GM18511 (cell line): ENCODE measurements around the gene PDE6B.

Experiments used
- ATAC-seq: cut with Tn5 transposase; IDR thresholded peaks from one replicate; pipeline ENCODE4 v1.9.1; 2021; ENCODE audit warnings: mild to moderate bottlenecking, moderate library complexity; ENCODE audit not compliant: unreplicated experiment

Gene PDE6B

DNA sequence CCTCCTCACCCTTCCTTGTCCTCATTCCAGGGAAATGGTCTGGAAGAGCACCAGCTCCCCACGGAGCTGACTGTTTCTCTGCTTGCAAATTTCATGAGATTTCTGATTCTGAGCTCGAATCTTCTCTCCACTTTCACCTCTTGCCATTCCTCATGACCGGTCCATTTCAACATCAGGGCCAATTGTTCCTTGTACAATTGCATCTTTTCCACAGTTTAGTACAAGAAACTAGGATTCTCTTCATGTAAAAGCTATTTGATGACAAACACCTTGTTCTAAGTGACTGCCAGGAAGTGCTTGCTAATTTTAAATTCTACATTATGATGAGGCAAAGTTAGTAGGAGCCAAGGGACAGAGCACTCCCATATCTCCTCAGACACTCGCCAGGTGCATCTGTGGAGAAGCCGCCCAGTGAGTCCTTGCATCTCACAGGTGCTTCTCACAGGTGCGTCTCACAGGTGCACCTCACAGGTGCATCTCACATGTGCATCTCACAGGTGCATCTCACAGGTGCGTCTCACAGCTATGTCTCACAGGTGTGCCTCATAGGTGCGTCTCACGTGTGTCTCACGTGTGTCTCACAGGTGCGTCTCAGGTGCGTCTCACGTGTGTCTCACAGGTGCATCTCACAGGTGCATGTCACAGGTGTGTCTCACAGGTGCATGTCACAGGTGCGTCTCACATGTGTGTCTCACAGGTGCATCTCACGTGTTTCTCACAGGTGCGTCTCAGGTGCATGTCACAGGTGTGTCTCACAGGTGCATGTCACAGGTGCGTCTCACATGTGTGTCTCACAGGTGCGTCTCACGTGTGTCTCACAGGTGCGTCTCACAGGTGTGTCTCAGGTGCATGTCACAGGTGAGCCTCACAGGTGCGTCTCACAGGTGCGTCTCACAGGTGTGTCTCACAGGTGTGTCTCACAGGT lies 3.0 kb upstream of the PDE6B start:
- ATAC-seq, result no peak

DNA sequence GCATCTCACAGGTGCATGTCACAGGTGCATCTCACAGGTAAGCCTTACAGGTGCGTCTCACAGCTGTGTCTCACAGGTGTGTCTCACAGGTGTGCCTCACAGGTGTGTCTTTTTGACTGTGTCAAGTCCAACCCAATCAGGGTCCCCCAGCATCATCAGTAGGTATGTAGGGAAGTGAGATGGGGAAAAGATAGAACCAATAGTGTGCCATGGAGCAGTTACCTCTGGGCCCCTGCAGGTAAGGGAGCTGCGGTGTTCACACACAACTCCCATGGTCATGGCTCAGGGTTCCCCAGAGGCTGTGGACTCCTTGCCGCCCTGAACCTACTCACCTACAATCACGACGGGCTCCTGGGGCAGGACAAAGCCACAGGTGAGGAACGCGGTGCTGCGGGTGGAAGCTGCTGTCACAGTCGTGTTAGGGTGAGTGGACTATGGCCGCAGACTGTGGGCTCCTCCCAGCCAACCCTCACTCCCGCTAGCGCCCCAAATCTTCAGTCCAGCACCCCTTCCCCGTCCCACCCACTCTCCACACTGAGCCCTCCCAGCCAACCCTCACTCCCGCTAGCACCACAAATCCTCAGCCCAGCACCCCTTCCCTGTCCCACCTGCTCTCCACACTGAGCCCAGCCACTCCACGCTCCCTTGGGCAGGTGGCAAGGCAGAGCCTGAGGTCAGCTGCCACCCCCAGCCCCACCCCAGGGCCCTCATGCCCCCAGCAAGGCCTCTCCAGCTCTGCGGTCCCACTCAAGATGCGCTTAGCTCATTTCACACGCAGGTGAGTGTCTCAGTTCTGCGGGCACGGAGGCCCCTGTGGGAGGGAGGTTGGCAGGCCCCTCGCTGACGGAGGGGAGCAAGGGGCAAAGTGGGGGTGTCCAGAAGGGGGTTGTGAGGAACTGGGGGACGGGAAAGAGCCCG lies 2.1 kb upstream of the PDE6B start:
- ATAC-seq, result no peak

DNA sequence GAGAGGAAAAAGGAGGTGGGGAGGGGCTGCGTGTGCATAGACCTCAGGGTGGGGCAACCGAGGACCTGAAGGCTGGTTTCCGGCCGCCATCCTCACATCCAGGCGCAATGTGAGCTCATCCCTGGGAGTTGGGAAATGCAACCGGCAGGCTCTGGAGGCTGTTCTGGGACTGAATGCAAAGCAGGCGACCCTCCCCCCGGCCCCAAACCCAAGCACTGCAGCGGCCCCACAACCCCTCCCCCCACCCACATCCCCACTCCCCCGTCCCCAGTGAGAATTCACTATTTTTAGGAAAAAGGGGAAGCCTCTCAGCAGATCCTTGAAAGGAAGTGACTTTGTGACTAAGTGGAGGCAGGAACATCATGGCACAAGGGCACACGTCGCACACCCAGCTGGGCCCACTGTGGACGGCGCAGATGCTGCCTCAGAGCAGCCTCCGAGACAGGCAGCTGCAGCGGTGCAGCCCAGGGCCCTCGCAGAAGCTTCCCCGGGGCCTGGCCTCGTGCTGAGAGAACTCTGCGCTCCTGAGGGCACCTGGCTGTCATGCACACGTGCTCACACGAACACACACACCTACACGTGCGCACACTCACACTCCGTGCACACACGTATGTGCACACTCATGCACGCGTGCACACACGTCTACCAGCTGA lies 1.3 kb upstream of the PDE6B start:
- no peak for ATAC-seq

DNA sequence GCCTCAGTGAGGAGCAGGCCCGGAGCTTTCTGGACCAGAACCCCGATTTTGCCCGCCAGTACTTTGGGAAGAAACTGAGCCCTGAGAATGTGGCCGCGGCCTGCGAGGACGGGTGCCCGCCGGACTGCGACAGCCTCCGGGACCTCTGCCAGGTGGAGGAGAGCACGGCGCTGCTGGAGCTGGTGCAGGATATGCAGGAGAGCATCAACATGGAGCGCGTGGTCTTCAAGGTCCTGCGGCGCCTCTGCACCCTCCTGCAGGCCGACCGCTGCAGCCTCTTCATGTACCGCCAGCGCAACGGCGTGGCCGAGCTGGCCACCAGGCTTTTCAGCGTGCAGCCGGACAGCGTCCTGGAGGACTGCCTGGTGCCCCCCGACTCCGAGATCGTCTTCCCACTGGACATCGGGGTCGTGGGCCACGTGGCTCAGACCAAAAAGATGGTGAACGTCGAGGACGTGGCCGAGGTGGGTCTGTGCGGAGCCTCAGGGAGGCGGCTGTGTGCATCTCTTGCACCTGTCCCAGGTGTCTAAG lies 323 bp downstream of the PDE6B start:
- ATAC-seq, result no peak

DNA sequence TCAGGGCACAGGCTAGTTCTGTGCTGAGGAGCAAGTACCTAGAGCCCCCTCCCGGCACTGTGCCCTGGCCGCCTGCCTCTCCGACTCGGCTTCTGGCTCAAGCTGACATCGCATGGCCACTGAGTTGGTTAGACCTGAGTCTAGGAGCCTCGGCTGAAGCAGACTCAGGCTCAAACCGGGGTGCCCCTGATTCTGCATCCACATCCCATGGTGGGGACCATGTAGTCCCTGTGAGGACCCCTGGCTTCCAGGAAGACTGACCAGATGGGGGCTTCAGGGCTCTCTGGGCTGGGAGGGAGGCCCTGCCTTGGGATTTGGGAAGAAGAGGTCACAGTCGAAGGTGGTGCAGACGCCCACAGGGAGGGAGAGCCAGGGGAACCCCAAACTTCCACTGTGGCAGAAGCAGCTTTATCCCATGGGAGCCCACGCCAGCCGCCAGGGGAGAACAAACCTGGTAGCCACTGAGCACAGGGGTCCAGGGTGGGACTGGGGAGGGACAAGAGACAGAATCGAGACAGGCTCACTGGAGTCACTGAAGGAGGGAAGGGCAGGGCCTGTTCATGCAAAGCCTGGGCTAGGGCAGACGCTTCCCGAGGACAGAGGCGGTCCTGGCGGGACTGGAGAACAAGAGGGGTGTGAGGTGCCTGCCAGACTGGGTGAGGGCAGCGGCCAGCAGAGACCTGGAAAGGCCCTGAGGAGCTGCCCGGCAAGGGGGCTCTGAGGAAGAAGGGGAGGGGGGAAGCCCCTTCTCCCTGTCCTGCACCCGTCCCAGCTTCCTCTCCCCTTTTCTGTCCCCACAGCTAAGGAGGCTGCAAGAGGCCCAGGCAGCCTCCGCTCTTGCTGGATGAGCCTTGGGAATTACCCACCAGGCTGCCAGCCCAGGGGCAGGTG lies 1.1 kb downstream of the PDE6B start:
- no peak for ATAC-seq

DNA sequence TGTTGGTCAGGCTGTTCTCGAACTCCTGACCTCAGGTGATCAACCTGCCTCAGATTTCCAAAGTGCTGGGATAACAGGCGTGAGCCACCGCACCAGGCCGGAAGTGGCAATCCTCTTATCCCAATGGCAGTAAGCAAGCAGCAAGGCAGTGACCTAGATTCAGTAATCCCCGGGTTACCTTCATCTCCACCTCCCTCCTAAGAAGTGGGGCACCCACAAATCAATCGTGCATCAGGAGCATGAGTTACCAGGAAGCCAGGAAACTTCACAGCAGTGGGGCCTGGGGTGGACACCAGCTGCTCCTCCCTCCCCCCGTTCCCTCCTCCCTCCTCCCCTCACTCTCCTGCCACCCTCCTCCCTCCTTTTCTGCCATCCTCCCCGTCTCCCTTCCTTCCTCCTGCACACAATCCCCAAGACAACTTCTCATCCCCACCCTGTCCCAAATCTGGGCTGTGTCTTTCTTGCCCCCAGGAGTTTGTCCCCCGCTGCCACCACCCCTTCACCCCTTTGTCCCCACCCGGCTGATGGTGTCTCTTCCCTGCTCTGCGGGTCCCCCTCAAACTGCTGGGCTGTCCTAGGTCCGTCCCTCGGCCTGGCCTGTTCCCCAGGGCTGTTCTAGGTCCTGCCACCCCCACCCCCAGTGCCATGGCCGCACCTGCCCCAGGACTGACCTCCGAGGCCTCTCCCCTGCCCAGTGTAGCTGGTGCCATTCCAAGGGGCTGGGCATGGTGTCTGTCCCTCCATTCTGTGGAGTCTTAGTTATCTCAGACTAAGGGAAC lies 2.2 kb downstream of the PDE6B start:
- no peak for ATAC-seq

DNA sequence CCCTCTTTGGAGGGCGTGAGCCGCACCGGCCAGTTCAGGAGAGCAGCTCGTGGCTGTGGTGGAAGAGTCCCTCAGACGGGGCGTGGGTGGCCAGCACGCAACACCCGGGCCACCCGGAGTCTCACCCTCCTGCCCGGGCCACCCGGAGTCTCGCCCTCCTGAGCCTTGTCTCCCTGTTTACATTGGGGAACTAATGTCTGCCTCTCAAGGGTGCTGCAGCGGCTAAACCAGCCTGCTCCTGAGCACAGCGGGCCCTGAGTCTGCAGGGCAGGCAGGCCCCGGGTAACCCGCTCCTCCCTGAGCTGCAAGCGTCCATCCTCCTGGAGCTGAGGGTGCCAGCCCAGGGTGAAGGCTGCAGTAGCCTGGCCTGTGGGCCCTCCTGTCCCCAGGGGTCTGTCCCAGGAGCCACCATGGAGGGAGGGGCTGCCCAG lies 3.0 kb downstream of the PDE6B start:
- no peak for ATAC-seq

DNA sequence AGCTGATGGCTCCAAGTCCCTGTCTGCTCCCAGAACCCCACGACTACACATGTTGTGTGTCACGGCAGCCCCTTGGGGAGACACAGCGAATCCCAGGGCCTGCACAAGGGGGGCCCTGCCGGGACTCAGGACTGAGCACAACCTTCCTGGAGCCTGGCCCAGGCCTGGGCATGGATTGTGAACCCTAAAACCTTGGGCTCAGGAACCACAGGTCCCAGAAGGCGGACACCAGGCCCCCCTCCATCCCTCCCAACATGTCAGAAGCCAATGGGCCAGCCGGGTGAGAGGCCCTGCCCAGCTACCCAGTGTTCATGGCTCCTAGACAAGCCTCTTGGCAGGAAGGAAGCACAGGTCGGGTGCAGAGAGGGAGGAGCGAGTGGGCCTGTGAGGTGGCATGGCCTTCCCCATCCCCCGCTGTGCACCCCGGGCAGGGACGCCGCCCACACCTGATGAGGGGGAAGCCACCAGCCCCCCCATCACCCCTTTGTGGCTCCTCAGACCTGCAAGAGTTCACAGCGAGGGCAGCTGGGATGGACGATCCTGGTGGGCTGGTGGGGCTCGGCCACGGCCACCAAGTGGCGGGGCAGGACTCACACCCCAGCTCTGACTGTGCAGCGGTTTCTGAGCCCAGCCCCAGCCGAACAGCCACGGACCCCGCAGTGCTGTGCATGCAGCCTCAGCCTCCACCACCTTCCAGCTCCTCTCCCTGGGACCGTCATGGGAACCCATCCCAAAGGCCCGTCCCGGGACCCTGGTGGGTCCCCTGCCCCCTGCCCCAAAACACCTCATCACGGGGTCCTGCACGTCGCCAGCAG lies 3.7 kb downstream of the PDE6B start:
- no peak for ATAC-seq

DNA sequence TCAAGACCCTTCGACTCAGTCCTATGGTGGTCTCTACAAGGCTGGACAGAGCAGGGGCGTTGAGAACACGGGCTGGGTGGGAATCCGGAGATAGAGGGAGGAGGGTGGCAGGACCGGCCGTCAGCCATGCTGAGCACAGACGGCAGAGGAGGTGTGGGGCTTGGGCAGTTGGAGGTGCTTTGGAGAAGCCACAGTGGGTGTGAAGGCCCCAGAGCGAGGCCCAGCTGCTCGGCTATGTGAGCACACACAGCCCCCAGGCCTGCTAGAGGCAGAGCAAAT lies 4.2 kb downstream of the PDE6B start:
- ATAC-seq, result no peak

DNA sequence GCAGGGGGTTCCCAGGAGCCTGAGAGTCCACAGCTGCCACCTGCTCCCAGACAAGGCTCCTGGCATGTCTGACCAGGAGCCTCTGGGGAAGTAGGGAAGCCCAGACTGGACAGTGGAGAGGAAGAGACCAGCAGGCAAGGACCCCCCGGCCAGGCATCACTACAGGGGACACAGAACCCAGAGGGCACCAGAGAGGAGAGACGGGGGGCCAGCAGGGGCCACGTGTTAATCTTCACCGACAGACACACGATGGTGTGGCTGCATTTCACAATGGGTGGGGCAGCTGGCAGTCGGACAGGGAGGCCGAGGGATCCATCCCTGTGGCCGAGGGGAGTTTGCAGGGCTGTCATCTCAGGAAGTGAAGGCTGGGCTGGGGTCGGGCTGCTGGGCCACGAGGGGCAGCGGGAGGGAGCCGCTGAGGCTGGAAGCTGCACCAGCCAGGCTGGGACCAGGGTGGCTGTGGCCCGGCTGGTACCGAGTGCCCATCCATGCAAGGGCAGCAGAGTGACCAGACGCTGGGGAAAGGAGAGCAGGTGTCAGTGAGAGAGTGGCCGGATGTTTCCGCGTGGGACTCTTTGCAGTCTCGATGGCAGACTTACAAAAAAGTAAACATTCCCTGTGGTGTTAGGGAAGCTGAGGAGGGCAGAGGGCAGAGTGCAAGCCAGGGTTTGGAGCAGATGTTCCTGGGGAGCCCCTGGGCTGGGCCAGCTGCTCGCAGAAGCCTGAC lies 4.7 kb downstream of the PDE6B start:
- no peak for ATAC-seq

DNA sequence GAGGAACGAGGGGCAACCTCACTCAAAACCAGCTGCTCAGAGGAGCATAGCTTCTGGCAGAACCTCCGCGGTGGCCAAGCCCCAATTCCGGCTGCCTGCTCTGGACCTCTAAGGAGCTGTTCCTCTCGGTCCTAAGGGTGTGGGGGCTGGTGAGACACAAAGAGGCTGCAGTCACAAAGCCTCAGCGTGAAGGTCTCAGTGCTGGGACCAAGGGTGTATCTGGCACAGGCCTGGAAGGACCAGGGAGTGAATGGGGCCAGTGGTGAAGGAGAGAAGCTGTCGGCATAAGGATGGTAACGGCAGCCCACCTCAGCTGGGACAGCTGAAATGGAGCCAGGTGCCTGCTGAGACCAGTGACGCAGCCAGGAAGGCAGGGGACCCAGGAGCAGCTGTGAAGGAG lies 5.3 kb downstream of the PDE6B start:
- ATAC-seq, result no peak

DNA sequence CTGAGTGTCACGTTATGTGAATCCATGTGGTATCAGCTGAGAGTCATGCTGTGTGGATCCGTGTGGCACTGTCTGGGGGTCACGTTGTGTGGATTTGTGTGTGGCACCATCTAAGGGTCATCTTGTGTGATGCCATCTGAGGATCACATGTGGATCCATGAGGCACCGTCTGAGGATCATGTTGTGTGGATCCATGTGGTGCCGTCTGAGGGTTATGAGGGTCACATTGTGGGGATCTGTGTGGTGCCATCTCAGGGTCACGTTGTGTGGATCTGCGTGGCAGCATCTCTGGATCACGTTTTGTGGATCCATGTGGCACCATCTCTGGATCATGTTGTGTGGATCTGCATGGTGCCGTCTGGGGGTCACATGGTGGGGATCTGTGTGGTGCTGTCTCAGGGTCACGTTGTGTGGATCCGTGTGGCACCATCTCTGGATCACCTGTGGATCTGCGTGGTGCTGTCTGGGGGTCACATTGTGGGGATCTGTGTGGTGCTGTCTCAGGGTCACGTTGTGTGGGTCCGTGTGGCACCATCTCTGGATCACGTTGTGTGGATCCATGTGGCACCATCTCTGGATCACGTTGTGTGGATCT lies 6.9 kb downstream of the PDE6B start:
- ATAC-seq, result no peak

DNA sequence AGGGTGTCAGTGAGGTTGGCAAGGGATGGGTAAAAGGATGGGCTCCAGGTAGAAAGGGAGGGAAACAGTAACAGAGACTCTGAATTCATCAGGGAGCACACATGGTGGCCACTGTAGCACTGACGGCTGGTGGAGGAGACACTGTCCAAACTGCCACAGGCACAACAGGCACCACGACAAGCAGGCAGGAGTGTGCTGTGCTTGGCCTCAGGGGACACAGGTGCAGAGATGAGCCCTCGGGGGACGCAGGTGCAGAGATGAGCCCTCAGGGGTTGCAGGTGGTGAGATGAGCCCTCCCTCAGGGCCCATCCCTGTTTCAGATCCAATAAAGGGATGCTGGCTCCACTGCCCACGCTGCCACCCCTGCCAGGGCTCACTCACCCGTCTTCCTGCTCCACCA lies 7.6 kb downstream of the PDE6B start:
- no peak for ATAC-seq

DNA sequence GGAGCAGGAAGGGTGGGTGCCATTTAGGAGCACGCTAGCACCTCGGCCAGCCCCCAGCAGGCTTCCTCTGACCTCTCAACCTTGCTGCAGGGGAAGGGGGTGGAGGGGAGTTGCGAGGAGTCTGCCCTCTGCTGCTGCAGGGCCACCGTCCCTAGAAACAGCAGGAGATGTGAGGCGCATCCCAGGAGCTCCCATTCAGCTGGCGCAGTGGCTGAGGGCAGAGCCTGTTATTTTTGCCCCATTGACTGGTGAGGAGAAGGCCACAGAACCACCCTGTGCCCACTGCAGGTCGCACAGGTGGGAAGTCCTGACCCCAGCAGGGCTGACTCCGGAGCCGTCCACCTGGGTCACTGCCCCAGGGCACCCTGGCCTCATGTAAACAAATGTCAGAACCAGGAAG lies 8.0 kb downstream of the PDE6B start:
- no peak for ATAC-seq

DNA sequence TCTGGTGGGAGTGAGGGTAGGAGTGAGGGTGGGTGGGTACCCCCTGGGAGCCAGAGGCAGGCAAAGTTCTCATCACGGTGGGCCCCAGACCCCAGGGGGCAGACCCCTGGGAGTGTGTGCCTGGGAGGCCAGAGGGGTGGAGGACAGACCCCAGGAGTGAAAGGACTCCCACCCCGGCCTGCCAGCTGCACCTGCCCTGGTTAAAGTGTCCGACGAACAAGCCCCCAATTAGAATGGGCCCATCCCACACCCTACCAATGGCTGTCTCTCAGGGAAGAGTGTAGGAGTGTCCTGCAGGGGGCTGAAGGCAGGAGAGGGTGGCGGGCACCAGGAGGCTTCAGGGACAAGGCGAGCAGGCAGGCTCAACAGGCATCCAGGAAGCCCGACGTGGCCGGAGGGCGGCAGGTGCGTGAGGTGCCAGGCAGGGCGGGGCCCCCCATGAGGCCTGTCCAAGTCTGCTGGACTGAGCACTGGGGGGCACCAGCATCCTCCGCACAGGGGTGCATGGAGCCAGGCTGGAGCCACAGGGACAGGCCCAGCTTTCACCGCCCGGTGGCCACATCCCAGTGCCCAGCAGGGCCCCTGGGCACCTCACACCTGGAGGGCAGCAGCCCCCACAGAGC lies 8.7 kb downstream of the PDE6B start:
- no peak for ATAC-seq

DNA sequence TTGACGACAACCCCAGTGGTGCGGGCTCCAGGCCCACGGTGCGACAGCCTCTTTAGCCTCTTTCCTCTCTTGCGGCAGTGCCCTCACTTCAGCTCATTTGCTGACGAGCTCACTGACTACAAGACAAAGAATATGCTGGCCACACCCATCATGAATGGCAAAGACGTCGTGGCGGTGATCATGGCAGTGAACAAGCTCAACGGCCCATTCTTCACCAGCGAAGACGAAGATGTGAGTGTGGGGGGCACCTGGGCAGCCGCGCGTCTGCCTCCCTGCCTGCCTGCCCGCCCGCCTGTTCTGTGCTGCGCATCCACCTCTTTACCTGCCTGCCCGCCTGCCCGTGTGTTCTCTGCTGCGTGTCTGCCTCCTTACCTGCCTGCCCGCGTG lies 9.2 kb downstream of the PDE6B start:
- no peak for ATAC-seq
